ENCODE results near the gene ERI3. TPM values are rescaled to one million over a fixed set of nuclear protein-coding genes. Genes with fewer than 3 reads are reported as not detected.

ERI3 gene
- polyA plus RNA-seq, 2 of the 4 experiments (the other 2 are of a cell fraction) = 43.4 to 44.7 TPM

GRCh38 chr1:44230796-44231195 is 124.3 kb downstream of the ERI3 start:
- no peak overlapping the region for H3K4me2 ChIP-seq
- H3K4me1 ChIP-seq = no peaks in the 10 kb centered on the region
- WGBS (ENCODE audit: missing lambda C conversion rate) = 88% methylated on average over 3 of the region's 3 CpGs
- DNase-seq (ENCODE audit: low read depth in 1 of 2, low spot score in 1 of 2) (no peak), FAIRE-seq (no peak), ATAC-seq (no peak)
- ChIA-PET CTCF (no interaction called here), POLR2A (no interaction called here)
- TF ChIP-seq EP300 (IDR thresholded peaks at IDR 0.05) (no peak), FOXS1 (CRISPR knock-in tag; IDR thresholded peaks at IDR 0.05) (no peak), RAD21 (conservative IDR thresholded peaks at IDR 0.05 in 1 of 2, IDR thresholded peaks at IDR 0.05 in 1 of 2) (no peak), JUN (IDR thresholded peaks at IDR 0.05) (no peak), ZC3H11A (IDR thresholded peaks at IDR 0.05) (no peak), NPAS2 (CRISPR knock-in tag; IDR thresholded peaks at IDR 0.05; ENCODE audit: borderline replicate concordance) (no peak), KDM5A (IDR thresholded peaks at IDR 0.05) (no peak), ATOH8 (CRISPR knock-in tag; IDR thresholded peaks at IDR 0.05; ENCODE audit: low read depth) (no peak), USF2 (IDR thresholded peaks at IDR 0.05) (no peak), BHLHE40 (IDR thresholded peaks at IDR 0.05; ENCODE audit: low read depth, low read length) (no peak), RNF2 (IDR thresholded peaks at IDR 0.05; ENCODE audit: borderline replicate concordance, low read depth) (no peak)
- no peak overlapping the region for H3K4me3 ChIP-seq
- peaks cover 4% of the 10 kb centered on the region; the same call in 1 of the 3 replicates for H3K9me3 ChIP-seq
- H3K27ac ChIP-seq = no peak overlapping the region

- Histone ChIP-seq H3K9me3 (peaks cover 4% of the 10 kb centered on the region; the same call in 1 of the 3 replicates), H3K4me1 (no peaks in the 10 kb centered on the region), H3K27ac (no peak overlapping the region), H3K4me3 (no peak overlapping the region), H3K4me2 (no peak overlapping the region)
- no peak for ATAC-seq
- no peak for TF ChIP-seq ZFP36 (IDR thresholded peaks at IDR 0.05; ENCODE audit: borderline replicate concordance, partially characterized antibody)
- POLR2A ChIA-PET = no interaction called here
- no peak for DNase-seq (ENCODE audit: low read depth in 1 of 2, low spot score in 1 of 2)
- CTCF ChIA-PET = interaction anchor here (0.6 to 1.0 kb wide), 2 partner anchors 12 to 88 kb away, joined by 3 to 5 read pairs; no protein-coding TSS in a partner anchor
- WGBS (ENCODE audit: missing lambda C conversion rate) = 84% methylated on average over 13 of the region's 16 CpGs
- no peak for FAIRE-seq
Measured at GRCh38 chr1:44229435-44230167, 125.5 kb downstream of the ERI3 start.

- FAIRE-seq (no peak), ATAC-seq (no peak), DNase-seq (ENCODE audit: low read depth in 1 of 2, low spot score in 1 of 2) (no peak)
- ChIA-PET CTCF (interaction anchor here (3.4 kb wide), 1 partner anchor 11 kb away, joined by 19 read pairs; no protein-coding TSS in a partner anchor), POLR2A (no interaction called here)
- TF ChIP-seq TFCP2L1 (CRISPR knock-in tag; IDR thresholded peaks at IDR 0.05) = no peak
- TF ChIP-seq EP300 (IDR thresholded peaks at IDR 0.05) = no peak
- TF ChIP-seq MYC (IDR thresholded peaks at IDR 0.05; ENCODE audit: borderline replicate concordance, low read length) = no peak
- no peak for TF ChIP-seq MAX (IDR thresholded peaks at IDR 0.05)
- no peak for TF ChIP-seq GATA3 (IDR thresholded peaks at IDR 0.05; ENCODE audit: borderline replicate concordance)
- TF ChIP-seq HES2 (IDR thresholded peaks at IDR 0.05) = no peak
- Histone ChIP-seq H3K4me2 (no peak overlapping the region), H3K27ac (no peak overlapping the region), H3K9me3 (peaks cover 4% of the 10 kb centered on the region; the same call in 1 of the 3 replicates), H3K4me1 (no peaks in the 10 kb centered on the region), H3K4me3 (no peak overlapping the region)
- 96% methylated on average over 13 of the region's 13 CpGs for WGBS (ENCODE audit: missing lambda C conversion rate)
Measured at GRCh38 chr1:44228218-44228617, 126.8 kb downstream of the ERI3 start.

GRCh38 chr1:44227211-44227610 is 127.8 kb downstream of the ERI3 start:
- ChIA-PET POLR2A (no interaction called here), CTCF (interaction anchor here (1.2 to 3.4 kb wide), 3 partner anchors 10 to 123 kb away, joined by 3 to 19 read pairs (median 3); no protein-coding TSS in a partner anchor)
- no peak overlapping the region for H3K4me2 ChIP-seq
- no peak overlapping the region for H3K4me3 ChIP-seq
- ATAC-seq = no peak
- H3K27ac ChIP-seq = no peak overlapping the region
- peak in 1 of 2 experiments; percentile 19 for DNase-seq (ENCODE audit: low read depth in 1 of 2, low spot score in 1 of 2)
- TF ChIP-seq EHF (CRISPR knock-in tag; IDR thresholded peaks at IDR 0.05) (no peak), SREBF2 (IDR thresholded peaks at IDR 0.05) (no peak), SMC3 (IDR thresholded peaks at IDR 0.05) (no peak), MAFK (IDR thresholded peaks at IDR 0.05; ENCODE audit: partially characterized antibody) (no peak), E2F6 (IDR thresholded peaks at IDR 0.05; ENCODE audit: borderline replicate concordance, low read depth) (no peak), CHD4 (IDR thresholded peaks at IDR 0.05; ENCODE audit: borderline replicate concordance) (no peak)
- no peak for FAIRE-seq
- H3K9me3 ChIP-seq = peaks cover 4% of the 10 kb centered on the region; the same call in 1 of the 3 replicates
- WGBS (ENCODE audit: missing lambda C conversion rate) = 46% methylated on average over 1 of the region's 1 CpG
- no peaks in the 10 kb centered on the region for H3K4me1 ChIP-seq
